ENCODE measurements around the gene ZC3H12A.

The ZC3H12A gene

GRCh38 chr1:37456614-37457013 is 17.8 kb upstream of the ZC3H12A start:
- DNase-seq = no peak

- no peak for DNase-seq
Observed at GRCh38 chr1:37458551-37458950, 15.8 kb upstream of the ZC3H12A start.

DNA sequence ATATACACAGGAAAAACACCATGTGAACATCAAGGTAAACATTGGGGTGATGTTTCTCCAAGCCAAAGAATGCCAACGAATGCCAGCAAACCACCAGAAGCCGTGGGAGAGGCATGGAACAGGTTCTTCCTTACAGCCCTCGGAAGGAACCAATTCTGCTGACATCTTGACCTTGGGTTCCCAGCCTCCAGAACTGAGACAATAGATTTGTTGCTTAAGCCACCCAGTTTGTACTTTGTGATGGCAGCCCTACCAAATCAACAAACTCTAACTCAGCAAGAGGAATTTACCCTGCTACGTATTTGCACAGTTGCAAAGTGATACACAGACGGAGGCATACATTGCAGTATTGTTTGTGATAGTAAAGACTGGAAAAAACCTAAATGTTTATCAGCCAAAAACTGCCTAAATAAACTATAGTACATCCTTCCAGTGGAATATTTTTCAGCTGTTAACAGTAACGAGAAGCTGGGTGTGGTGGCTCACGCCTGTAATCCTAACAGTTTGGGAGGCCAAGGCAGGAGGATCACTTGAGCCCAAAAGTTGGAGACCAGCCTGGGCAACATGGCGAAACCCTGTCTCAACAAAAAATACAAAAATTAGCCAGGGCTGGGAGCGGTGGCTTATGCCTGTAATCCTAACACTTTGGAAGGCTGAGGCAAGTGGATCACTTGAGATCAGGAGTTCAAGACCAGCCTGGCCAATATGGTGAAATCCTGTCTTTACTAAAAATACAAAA is 12.5 kb upstream of the ZC3H12A start:
- DNase-seq = no peak

DNA sequence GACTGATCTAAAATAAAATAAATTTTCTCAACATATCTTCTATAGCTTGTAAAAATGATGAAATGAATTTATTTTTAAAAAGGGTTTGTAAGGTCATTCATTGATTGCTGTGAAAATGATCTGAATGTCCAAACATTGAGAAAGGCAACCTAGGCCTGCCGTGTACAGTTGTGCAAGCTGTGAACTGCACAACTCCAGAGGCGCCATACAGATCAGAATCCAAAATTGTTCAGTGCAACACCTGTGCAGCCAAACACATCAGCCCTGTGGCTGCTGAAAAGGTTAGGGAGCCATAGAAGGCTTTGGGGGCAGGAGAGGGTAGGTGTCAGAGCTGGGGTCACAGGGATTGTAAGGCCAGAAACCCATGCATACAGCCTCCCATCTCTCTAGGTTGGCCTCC is 9.9 kb upstream of the ZC3H12A start:
- DNase-seq = no peak

DNA sequence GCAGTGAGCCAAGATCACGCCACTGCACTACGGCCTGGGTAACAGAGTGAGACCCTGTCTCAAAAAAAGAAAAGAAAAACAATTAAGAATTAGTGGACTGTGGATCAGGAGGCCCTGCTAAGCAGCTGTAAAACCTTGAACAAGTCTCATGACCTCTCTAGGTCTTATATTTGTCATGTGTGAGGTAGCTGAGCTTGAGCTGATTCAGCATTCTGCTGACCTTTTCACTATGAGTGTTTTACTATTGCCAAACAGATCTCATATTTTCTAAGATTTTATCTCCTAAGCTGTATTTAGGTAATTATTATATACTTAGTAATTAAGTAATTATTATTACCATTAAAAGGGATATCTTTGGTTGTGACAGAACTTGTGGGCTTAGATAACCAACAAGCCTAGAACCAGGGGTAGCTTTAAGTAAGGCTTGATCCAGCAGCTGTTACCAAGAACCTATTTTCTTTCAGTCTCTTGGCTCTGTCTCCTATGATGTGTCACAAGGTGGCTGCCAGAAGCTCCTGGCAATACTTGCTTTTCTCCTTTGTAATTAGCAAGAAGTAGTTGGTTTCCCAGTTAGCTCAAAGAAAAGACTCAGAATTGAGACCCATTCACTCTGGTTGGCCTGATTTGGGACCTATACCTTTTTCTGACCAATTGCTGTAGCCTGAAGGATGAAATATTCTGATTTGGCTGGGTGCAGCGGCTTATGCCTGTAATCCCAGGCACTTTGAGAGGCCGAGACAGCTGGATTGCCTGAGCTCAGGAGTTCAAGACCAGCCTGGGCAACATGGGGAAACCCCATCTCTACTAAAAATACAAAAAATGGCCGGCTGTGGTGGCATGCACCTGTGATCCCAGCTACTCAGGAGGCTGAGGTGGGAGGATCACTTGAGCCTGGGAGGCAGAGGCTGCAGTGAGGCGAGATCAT is 8.5 kb upstream of the ZC3H12A start:
- no peak for DNase-seq

DNA sequence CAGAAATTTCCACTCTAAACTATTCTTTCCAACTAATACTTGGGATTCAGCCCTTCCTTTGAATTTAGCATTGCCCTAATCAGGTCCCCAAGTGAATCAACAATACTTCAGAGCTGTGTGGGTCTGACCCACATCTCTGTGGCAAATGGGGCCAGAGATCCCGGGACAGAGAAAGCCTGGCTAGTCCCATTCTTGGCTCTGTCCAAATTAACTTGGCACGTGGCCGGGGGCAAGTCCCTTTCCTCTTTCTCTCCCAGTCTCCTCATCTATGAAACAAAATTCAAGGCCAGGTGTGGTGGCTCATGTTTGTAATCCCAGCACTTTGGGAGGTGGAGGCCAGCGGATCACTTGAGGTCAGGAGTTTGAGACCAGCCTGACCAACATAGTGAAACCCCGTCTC is 6.3 kb upstream of the ZC3H12A start:
- DNase-seq = no peak

- no peak for DNase-seq
Observed at GRCh38 chr1:37469386-37469785, 5.0 kb upstream of the ZC3H12A start.

DNA sequence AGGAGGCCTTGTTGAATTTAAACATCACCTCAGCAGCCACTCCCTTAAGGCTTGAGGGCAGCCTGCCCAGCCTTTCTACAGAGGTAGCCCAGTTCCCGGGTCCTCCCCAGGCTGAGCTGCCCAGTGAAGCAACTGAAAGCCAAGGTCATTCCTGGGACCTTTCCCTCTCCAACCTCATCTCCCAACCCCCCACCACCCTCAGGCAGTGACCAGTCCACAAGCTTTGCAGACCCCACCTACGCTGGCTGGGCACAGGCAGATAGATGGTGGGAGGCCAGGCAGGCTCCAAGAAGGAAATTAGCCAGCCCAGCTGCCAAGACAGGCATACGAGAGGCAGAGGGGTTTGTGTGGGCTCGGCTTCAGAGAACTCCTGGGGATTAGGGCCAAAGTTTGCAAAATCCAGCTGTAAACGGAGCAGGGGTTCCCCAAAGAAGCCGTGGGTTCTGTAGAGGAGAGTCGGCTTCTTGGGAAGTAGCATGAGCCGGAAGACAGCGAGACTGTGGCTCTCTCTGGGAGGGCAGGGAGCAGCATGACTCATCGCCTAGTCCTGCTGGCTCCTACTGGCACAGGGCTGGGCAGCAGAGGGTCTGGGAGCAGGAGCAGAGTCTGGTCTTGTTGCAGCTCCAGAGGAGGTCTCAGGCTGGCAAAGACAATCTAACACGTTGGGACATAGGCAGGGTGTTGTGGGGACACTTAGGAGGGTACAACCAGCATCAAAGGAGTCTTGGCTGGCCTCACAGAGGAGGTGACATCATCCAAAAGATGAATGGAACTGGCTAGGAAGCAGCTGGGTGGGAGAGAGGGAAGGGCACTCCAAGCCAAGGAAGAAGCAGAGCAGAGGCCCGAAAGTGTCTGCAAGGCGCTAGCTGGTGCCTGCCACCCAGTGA is 2.8 kb upstream of the ZC3H12A start:
- no peak for DNase-seq

- no peak for DNase-seq
Observed at GRCh38 chr1:37472281-37472680, 2.1 kb upstream of the ZC3H12A start.

- DNase-seq = no peak
Observed at GRCh38 chr1:37472994-37473393, 1.4 kb upstream of the ZC3H12A start.

- DNase-seq = no peak
Observed at GRCh38 chr1:37473431-37474045, 842 bp upstream of the ZC3H12A start.

DNA sequence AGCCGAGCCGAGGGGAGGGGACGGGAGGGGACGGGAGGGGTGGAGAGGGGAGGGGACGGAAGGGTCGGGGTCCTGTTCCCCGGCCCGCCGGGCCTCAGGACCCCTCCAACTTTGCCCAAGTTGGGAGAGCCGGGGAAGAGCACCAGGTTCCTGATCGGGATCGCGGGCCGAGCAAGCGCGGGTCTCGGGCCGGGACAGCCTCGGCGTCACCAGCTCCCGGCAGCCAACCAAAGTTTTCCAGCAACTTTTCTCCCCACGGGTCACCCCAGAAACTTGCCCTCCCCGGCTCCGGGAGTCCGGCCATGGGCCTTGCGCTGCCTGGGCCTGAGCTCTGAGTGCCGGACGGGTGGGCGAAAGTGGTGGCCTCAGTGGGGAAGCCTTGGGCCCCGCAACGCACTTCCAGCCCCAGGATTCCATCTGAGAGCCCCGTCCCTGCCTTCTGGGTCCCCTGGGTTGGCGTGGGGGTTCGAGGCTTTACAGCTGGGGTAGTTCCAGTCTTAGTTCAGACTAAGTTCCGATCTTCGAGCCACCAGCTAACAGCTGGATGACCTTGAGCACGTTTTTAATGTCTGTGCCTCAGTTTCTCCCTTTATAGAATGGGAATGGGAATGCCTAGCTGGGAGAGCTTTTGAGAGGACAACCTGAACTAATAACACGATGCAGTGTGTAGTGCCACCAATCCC is 458 bp downstream of the ZC3H12A start:
- peak; percentile 29 for DNase-seq

- no peak for DNase-seq
Observed at GRCh38 chr1:37475380-37476086, 1.2 kb downstream of the ZC3H12A start.

DNA sequence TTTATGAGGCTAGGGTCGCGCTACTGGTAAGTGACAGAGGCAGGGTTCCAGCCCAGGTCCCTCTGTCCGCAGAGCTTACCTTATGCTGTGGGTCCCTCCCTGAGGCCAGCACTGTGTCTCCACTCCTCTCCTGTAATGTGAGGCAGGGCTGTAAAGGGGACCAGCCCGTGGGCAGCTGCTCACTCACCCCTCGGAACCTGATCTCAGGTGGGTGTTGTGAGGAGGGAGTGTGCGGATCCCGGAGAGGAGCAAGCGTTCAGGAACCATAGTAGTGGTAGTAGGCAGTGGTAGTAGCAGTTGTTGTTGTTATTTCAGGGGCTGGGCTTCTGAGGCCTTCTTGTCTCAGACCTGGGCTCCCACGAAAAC is 1.7 kb downstream of the ZC3H12A start:
- DNase-seq = no peak

DNA sequence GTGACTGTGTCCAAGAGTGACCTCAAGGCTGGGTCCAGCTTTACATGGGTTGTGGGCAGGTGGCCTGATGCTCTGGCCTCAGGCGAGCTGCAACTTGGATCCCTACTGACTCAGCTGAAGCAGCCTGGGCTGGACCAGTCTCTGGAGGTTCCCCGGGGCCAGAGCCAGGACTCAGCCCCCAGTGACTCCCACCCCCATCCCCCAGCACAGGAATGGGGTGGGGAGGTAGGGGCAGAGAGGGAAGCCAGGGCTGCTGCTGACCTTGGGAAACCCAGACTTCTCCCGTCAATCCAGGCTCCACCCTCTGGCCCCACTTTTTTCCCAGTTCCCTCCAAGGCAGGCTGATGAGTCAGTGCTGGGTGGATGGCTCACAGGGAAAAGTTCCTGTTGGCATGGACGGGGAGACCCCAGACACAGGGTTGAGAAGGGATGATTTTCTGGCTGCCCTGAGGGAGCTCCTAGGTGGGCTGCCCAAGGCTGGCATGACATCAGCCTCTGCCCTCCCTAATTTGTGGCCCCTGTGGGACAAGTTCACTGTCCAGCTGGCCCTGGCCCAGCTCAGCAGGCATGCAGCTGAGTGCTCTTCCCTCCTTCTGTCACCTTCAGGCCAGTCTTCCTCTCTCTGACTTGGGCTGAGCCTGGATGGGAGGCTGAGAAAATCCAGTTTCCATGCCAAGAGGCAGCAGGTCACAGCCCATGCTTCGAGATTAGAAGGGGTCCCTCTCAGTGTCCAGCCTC is 2.2 kb downstream of the ZC3H12A start:
- no peak for DNase-seq

DNA sequence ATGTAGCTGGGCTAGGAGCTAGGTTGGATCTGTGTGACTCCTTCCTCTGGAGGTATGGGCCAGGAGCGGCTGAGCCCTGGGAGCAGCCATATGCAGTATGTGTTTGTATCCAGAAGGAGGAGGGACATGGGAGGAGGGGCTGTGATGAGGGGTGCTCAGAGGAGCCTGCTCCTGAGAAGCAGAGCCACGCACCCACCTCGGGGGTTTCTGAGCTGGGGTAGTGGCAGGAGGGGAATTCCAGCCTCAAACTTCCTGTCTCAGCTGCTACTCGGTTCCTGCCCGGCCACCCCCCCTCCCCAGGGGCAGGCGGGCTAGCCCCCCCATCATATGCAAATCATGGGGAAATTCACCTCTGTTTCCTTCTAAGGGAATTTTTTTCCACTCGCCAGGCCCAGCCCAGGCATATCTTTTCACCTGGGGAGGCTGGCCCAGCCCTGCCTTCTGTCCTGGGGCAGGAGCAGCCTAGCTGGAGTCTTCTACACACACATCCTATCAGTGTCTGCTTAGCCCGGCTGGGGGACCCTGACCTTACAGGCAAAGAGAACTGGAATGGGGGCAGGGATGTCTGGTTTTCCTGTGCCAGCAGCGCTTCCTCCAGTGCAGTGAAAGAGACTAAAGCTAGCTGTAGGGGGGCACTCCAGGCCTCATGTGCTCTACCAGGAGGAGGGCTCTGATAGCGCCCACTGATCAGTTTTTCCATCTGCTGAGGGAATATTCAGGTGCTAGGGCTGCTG is 3.0 kb downstream of the ZC3H12A start:
- peak; percentile 80 for DNase-seq

DNA sequence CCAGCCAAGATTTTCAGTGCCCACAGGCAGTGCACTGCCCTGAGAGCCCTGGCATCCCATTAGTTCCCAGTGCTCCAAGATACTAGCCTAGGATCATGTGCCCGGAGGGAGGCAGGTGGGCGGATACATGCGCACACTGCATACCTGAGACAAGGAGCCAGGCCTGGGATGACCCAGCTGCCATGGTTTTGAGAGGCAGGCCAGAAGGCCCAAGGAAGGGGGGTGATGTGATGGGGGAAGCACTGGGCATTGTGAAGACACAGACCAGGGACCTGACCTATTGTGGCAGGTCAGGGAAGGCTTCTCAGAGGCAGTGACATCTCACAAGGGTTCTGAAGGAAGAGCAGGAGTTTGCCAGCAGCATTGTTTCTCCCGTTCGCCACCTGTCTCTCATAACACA is 3.6 kb downstream of the ZC3H12A start:
- DNase-seq = no peak

DNA sequence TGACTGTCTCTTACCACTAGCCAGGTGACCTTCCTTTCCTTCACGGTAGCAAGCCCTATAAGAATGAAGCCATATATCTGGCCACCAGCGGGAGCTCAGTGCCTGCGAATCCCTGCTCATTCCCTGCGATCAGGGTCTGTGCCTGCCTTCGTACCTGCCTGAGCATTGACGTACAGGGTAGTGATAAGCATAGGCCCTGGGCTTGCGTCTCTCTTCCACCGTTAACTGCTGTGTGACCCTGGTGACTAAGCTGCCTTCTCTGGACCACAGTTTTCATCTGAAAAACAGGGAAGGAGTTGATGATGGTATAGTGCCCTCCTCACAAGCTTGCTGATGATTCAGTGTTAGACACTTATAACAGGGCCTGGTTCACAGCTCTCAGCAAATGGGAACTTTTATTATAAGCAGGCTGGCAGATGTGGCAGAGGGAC is 4.1 kb downstream of the ZC3H12A start:
- DNase-seq = peak; percentile 43

DNA sequence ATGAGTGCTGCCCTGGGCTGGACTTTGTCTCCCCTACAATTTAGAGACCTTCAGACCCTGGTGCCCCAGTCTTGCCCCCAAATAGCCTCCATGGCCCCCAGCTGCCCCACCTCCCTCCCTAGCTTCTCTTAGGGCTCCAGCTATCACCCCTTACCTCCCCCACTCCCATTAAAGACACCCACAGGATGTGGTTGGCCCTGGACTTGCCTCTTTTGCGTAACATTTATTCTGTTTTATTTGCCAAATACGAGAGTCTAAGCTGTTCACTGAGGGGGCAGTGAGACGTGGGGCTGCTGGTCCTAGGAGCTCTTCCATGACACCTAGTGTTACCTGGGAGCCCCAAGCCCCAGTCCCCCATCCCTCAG is 4.5 kb downstream of the ZC3H12A start:
- no peak for DNase-seq
